Thyroid gland (tissue), 4 donors: Measurements from ENCODE around the gene ACSL1. TPM values are rescaled to one million over a fixed set of nuclear protein-coding genes. Genes with fewer than 3 reads are reported as not detected.

Experiments
- DNase-seq, 2 donors: peaks; one replicate each; pipeline ENCODE4 v3.0.0-alpha.2; 2019
- H3K27ac ChIP-seq, 3 donors: fragments of 200-600 bp; sonication (generic); 1 replicate in 2 of 3; 2 replicates in 1 of 3; pipeline ENCODE4 v1.5.1; 2016 to 2019; ENCODE audit warnings: mild to moderate bottlenecking in 1 of 3, moderate library complexity in 1 of 3
- H3K27me3 ChIP-seq: fragments of 200-600 bp; sonication (generic); one replicate; pipeline ENCODE4 v1.5.1; 2019
- H3K36me3 ChIP-seq, 2 donors: fragments of 200-600 bp; sonication (generic); one replicate each; pipeline ENCODE4 v1.5.1; 2016 to 2019
- H3K4me1 ChIP-seq, 2 donors: fragments of 200-600 bp; sonication (generic); one replicate each; pipeline ENCODE4 v1.5.1; 2017 to 2019
- H3K4me3 ChIP-seq, 3 donors: fragments of 200-600 bp; sonication (generic); replicated peaks in 1 of 3; 1 replicate in 2 of 3; 2 replicates in 1 of 3; pipeline ENCODE4 v1.5.1; 2016; ENCODE audit warnings: mild to moderate bottlenecking in 1 of 3
- H3K9me3 ChIP-seq: fragments of 200-600 bp; sonication (generic); one replicate; pipeline ENCODE4 v1.5.1; 2017
- CTCF ChIP-seq, 6 experiments: fragments of 200-600 bp in 3 of 6; fragments of 450-650 bp in 3 of 6; sonication (generic) in 3 of 6; IDR thresholded peaks; one replicate each; pipeline ENCODE4 v1.5.1; 2016 to 2019; ENCODE audit warnings: antibody characterized with exemption in 6 of 6, mild to moderate bottlenecking in 2 of 6, inconsistent platforms in 1 of 6, moderate library complexity in 1 of 6
- POLR2A ChIP-seq, 2 donors: fragments of 450-650 bp; IDR thresholded peaks; one replicate each; pipeline ENCODE4 v1.6.1; 2017; ENCODE audit warnings: antibody characterized with exemption in 2 of 2, mild to moderate bottlenecking in 2 of 2, moderate library complexity in 1 of 2
- WGBS, 2 donors: methylation state at CpG; one replicate each; pipeline ENCODE4 v1.1.5; 2017; 5-methylcytosine and 5-hydroxymethylcytosine counted together
- intact Hi-C: fragments of 100-400 bp; cut with DNase I; formaldehyde crosslinking; loops from one replicate; pipeline ENCODE4 v1.15.1; 2023
- microRNA-seq: library from miRNA; unstranded; fragments of <30 nt; microRNA quantifications from one replicate; pipeline ENCODE4, GENCODE V29; 2016
- small RNA-seq: library from RNA; depleted of rRNA; stranded (forward); fragments of <200 nt; gene quantifications from one replicate; pipeline ENCODE3, GENCODE V24; 2016
- total RNA-seq, 4 donors: library from RNA; depleted of rRNA; stranded (reverse); fragments of >200 nt; gene quantifications; one replicate each; pipeline ENCODE4 v1.2.3, GENCODE V29; 2016

The ACSL1 gene
- total RNA-seq, 4 donors from 2014 or later: 78.2 to 163 (median 112) TPM

- H3K9me3 ChIP-seq: no peaks in the 10 kb centered on the region
- no peaks in the 10 kb centered on the region for H3K36me3 ChIP-seq
- TF ChIP-seq CTCF (IDR thresholded peaks at IDR 0.05) (no peak), POLR2A (IDR thresholded peaks at IDR 0.05) (no peak)
- H3K27me3 ChIP-seq: no peaks in the 10 kb centered on the region
- H3K4me1 ChIP-seq: no peaks in the 10 kb centered on the region
- H3K27ac ChIP-seq: no peak overlapping the region
- no peak overlapping the region for H3K4me3 ChIP-seq
- DNase-seq: no peak
- intact Hi-C loops: no loop called here
Observed at GRCh38 chr4:184712322-184712721, 113.4 kb downstream of the ACSL1 start.

DNA sequence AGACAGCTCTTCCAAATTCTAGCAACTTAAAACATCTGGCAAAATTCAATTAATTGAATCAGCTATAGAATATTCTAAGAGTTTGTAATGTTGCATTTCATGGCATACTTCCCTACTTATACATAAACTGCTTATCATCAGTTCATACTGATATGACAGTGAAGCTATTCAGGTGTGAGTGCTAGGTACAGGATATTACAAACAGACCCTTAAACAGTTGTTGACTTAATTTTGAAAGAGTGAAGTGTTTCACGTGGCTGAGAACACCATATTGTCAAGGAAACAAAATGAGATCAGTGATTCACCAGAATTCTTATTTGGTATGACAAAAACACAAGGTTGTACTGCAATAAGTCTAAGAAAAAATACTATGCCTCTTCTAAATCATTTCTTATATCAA, 119.3 kb downstream of the ACSL1 start:
- H3K9me3 ChIP-seq: no peaks in the 10 kb centered on the region
- no peaks in the 10 kb centered on the region for H3K27me3 ChIP-seq
- DNase-seq: no peak
- H3K4me3 ChIP-seq: no peak overlapping the region
- intact Hi-C loops: no loop called here
- H3K27ac ChIP-seq: no peak overlapping the region
- WGBS, 2 donors: 56 to 70% methylated on average over 1 of the region's 1 CpG
- TF ChIP-seq CTCF (IDR thresholded peaks at IDR 0.05) (no peak), POLR2A (IDR thresholded peaks at IDR 0.05) (no peak)
- no peaks in the 10 kb centered on the region for H3K4me1 ChIP-seq
- H3K36me3 ChIP-seq: no peaks in the 10 kb centered on the region

DNA sequence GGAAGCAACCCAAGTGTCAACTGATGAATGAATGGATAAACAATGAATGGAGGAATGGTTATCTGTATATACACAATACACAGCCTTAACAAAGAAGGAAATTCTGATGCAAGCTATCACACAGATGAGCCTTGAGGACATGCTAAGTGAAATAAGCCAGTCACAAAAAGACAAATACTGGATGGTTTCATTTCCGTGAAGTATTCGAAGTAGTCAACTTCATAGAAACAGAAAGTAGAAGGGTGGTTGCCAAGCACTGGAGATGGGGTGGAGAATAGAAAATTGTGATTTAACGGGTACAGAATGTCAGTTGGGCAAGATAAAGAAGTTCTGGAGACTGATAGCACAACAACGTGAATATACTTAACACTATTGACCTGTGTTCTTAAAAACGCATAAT, 120.1 kb downstream of the ACSL1 start:
- intact Hi-C loops: no loop called here
- no peak for DNase-seq
- WGBS, 2 donors: 84 to 91% methylated on average over 5 of the region's 5 CpGs
- no peak overlapping the region for H3K4me3 ChIP-seq
- no peak overlapping the region for H3K27ac ChIP-seq
- TF ChIP-seq CTCF (IDR thresholded peaks at IDR 0.05): no peak
- no peak for TF ChIP-seq POLR2A (IDR thresholded peaks at IDR 0.05)
- H3K27me3 ChIP-seq: no peaks in the 10 kb centered on the region
- no peaks in the 10 kb centered on the region for H3K9me3 ChIP-seq
- no peaks in the 10 kb centered on the region for H3K36me3 ChIP-seq
- H3K4me1 ChIP-seq: no peaks in the 10 kb centered on the region

Small RNAs within 50 kb of the gene (microRNA-seq; reads per million reads assigned to microRNA genes)
- gene MIR3945: not detected

Small RNAs within 50 kb of the gene (small RNA-seq; reads per million reads assigned to genes)
- not detected for gene MIR3945

Other genes with a start within 250 kb of the ACSL1 start
- gene CASP3, start 176.5 kb downstream of the ACSL1 start, total RNA-seq: 10 to 100 TPM; 10.1 to 23.6 (median 15.7) TPM
- 10 to 100 TPM; 14.4 to 29.4 (median 22.3) TPM for gene PRIMPOL, start 176.2 kb downstream of the ACSL1 start, total RNA-seq
- 1 to 10 TPM in 3 of 4 donors, not detected in 1; 1.8 to 3.5 (median 1.9) TPM for gene CENPU, start 91.9 kb downstream of the ACSL1 start, total RNA-seq
- not detected for gene HELT, start 192.5 kb upstream of the ACSL1 start, total RNA-seq